WTC11 (cell line): ENCODE data around the gene ENDOV. TPM values are rescaled to one million over a fixed set of nuclear protein-coding genes. Genes with fewer than 3 reads are reported as not detected.

Experiments used
- ATAC-seq: fragments of 200-7000 bp; cut with Tn5 transposase; 2 replicates; pipeline ENCODE4 v1.10.0; 2021; ENCODE audit warnings: mild to moderate bottlenecking, moderate library complexity
- CTCF ChIA-PET: fragments of 300-600 bp; sonication (Branson Sonifier 250); formaldehyde crosslinking; loops from one replicate; lab custom pipeline; 2021; ENCODE audit warnings: antibody characterized with exemption; lab: Charles Lee
- POLR2A ChIA-PET: fragments of 350-600 bp; sonication (Branson Sonifier 250); formaldehyde crosslinking; loops from one replicate; lab custom pipeline; 2021; ENCODE audit warnings: antibody characterized with exemption; lab: Charles Lee
- DNase-seq: peaks from one replicate; pipeline ENCODE4 v3.0.0; 2021; ENCODE audit warnings: low spot score
- H3K27ac Mint-ChIP-seq: 2 replicates; pipeline ENCODE4 v1.8.0; 2021; ENCODE audit warnings: mixed read lengths
- H3K27me3 Mint-ChIP-seq: 2 replicates; pipeline ENCODE4 v1.8.0; 2021; ENCODE audit warnings: low read depth, mild to moderate bottlenecking, moderate library complexity, mixed read lengths
- H3K36me3 Mint-ChIP-seq: 2 replicates; pipeline ENCODE4 v1.8.0; 2021; ENCODE audit warnings: mixed read lengths
- H3K4me1 Mint-ChIP-seq: 2 replicates; pipeline ENCODE4 v1.8.0; 2022; ENCODE audit warnings: mixed read lengths
- H3K4me3 Mint-ChIP-seq: 2 replicates; pipeline ENCODE4 v1.8.0; 2021; ENCODE audit warnings: mild to moderate bottlenecking, moderate library complexity, mixed read lengths
- H3K9me3 Mint-ChIP-seq: 2 replicates; pipeline ENCODE4 v1.8.0; 2021; ENCODE audit warnings: mixed read lengths
- ARID4B ChIP-seq: sonication (generic); formaldehyde crosslinking; IDR thresholded peaks from 2 replicates; pipeline ENCODE4 v1.8.0; 2023; ENCODE audit warnings: missing genetic modification reagents, mild to moderate bottlenecking, borderline replicate concordance
- CREM ChIP-seq: sonication (generic); formaldehyde crosslinking; IDR thresholded peaks from 2 replicates; pipeline ENCODE4 v1.8.1; 2022; ENCODE audit warnings: mild to moderate bottlenecking, missing genetic modification reagents, moderate library complexity
- EMX1 ChIP-seq: fragments of 250-450 bp; sonication (Bioruptor Pico); IDR thresholded peaks from 2 replicates; pipeline ENCODE4 v1.8.0; 2021; ENCODE audit warnings: mild to moderate bottlenecking
- ERG ChIP-seq: fragments of 250-450 bp; sonication (Bioruptor Pico); IDR thresholded peaks from 2 replicates; pipeline ENCODE4 v1.8.0; 2021; ENCODE audit warnings: mild to moderate bottlenecking
- ETV6 ChIP-seq: sonication (generic); formaldehyde crosslinking; IDR thresholded peaks from 2 replicates; pipeline ENCODE4 v1.8.1; 2022; ENCODE audit warnings: mild to moderate bottlenecking, missing genetic modification reagents
- IRF2 ChIP-seq: sonication (generic); formaldehyde crosslinking; IDR thresholded peaks from 2 replicates; pipeline ENCODE4 v1.8.0; 2022; ENCODE audit warnings: low read depth, missing genetic modification reagents, borderline replicate concordance
- MLX ChIP-seq: sonication (generic); formaldehyde crosslinking; IDR thresholded peaks from 2 replicates; pipeline ENCODE4 v1.8.1; 2023; ENCODE audit warnings: mild to moderate bottlenecking, missing genetic modification reagents, moderate library complexity
- NR3C1 ChIP-seq: sonication (generic); formaldehyde crosslinking; conservative IDR thresholded peaks from 2 replicates; pipeline ENCODE4 v1.8.1; 2023; ENCODE audit warnings: low read depth, mild to moderate bottlenecking, missing genetic modification reagents
- PRRX2 ChIP-seq: fragments of 250-450 bp; sonication (Bioruptor Pico); IDR thresholded peaks from 2 replicates; pipeline ENCODE4 v1.8.0; 2021; ENCODE audit warnings: mild to moderate bottlenecking
- RELA ChIP-seq: sonication (generic); formaldehyde crosslinking; IDR thresholded peaks from 2 replicates; pipeline ENCODE4 v1.8.1; 2022; ENCODE audit warnings: missing genetic modification reagents, mild to moderate bottlenecking, borderline replicate concordance
- SMAD4 ChIP-seq: sonication (generic); formaldehyde crosslinking; IDR thresholded peaks from 2 replicates; pipeline ENCODE4 v1.8.0; 2022; ENCODE audit warnings: mild to moderate bottlenecking, missing genetic modification reagents
- SOX15 ChIP-seq: fragments of 250-450 bp; sonication (Bioruptor Pico); IDR thresholded peaks from 2 replicates; pipeline ENCODE4 v1.9.0; 2021; ENCODE audit warnings: mild to moderate bottlenecking
- TP53 ChIP-seq: sonication (generic); formaldehyde crosslinking; IDR thresholded peaks from 2 replicates; pipeline ENCODE4 v1.8.1; 2023; ENCODE audit warnings: mild to moderate bottlenecking, missing genetic modification reagents
- USF2 ChIP-seq: sonication (generic); formaldehyde crosslinking; IDR thresholded peaks from 2 replicates; pipeline ENCODE4 v1.8.1; 2023; ENCODE audit warnings: mild to moderate bottlenecking, missing genetic modification reagents, moderate library complexity
- ZNF138 ChIP-seq: sonication (generic); formaldehyde crosslinking; conservative IDR thresholded peaks from 2 replicates; pipeline ENCODE4 v1.8.1; 2022; ENCODE audit warnings: mild to moderate bottlenecking, moderate library complexity, missing genetic modification reagents
- ZNF423 ChIP-seq: fragments of 250-450 bp; sonication (Bioruptor Pico); IDR thresholded peaks from 2 replicates; pipeline ENCODE4 v2.1.2; 2022; ENCODE audit warnings: mild to moderate bottlenecking, moderate library complexity
- ZNF425 ChIP-seq: fragments of 250-450 bp; sonication (Bioruptor Pico); conservative IDR thresholded peaks from 2 replicates; pipeline ENCODE4 v1.9.0; 2021; ENCODE audit warnings: mild to moderate bottlenecking
- ZNF532 ChIP-seq: fragments of 250-450 bp; sonication (Bioruptor Pico); IDR thresholded peaks from 2 replicates; pipeline ENCODE4 v1.9.0; 2021; ENCODE audit warnings: mild to moderate bottlenecking, borderline replicate concordance
- ZSCAN18 ChIP-seq: fragments of 250-450 bp; sonication (Bioruptor Pico); IDR thresholded peaks from 2 replicates; pipeline ENCODE4 v2.1.2; 2022; ENCODE audit warnings: mild to moderate bottlenecking, moderate library complexity
- total RNA-seq: library from RNA; stranded (reverse); gene quantifications from 3 replicates; pipeline ENCODE4 v1.2.3, GENCODE V29; 2021

ENDOV gene
- total RNA-seq, 1 experiment from 2014 or later, result 25.2 TPM

- peaks cover 36% of the 10 kb centered on the region for H3K27me3 Mint-ChIP-seq
- H3K4me1 Mint-ChIP-seq, result peaks cover 6% of the 10 kb centered on the region
- H3K4me3 Mint-ChIP-seq, result no peak overlapping the region
- TF ChIP-seq ZNF425 (CRISPR knock-in tag), result no peak
- no peak for TF ChIP-seq MLX
- TF ChIP-seq SMAD4, result no peak
- TF ChIP-seq ARID4B (CRISPR knock-in tag), result no peak
- TF ChIP-seq ZNF532, result no peak
- TF ChIP-seq SOX15 (CRISPR knock-in tag), result no peak
- TF ChIP-seq IRF2, result no peak
- no peak for TF ChIP-seq ZNF138 (CRISPR knock-in tag)
- TF ChIP-seq PRRX2 (CRISPR knock-in tag), result no peak
- TF ChIP-seq ETV6 (CRISPR knock-in tag), result no peak
- no peak for TF ChIP-seq USF2 (CRISPR knock-in tag)
- TF ChIP-seq ERG (CRISPR knock-in tag), result no peak
- no peak for TF ChIP-seq EMX1 (CRISPR knock-in tag)
- TF ChIP-seq RELA, result no peak
- TF ChIP-seq NR3C1, result no peak
- TF ChIP-seq CREM, result no peak
- TF ChIP-seq TP53 (CRISPR knock-in tag), result no peak
- TF ChIP-seq ZSCAN18, result no peak
- TF ChIP-seq ZNF423, result no peak
- CTCF ChIA-PET, result no interaction called here
- H3K36me3 Mint-ChIP-seq, result no peaks in the 10 kb centered on the region
- no peak for DNase-seq
- no peaks in the 10 kb centered on the region for H3K9me3 Mint-ChIP-seq
- POLR2A ChIA-PET, result no interaction called here
- no peak overlapping the region for H3K27ac Mint-ChIP-seq
- ATAC-seq, result no peak
These were observed 70.9 kb downstream of the ENDOV start for GRCh38 chr17:80485846-80486245.
